ENCODE measurements around the gene CALML6. TPM values are rescaled to one million over a fixed set of nuclear protein-coding genes. Genes with fewer than 3 reads are reported as not detected.

The CALML6 gene
- total RNA-seq, 1 experiment from 2014 or later: 1.9 TPM

GRCh38 chr1:1955621-1956094 is 40.6 kb downstream of the CALML6 start:
- CTCF ChIA-PET: interaction anchor here (0.9 to 11.8 kb wide), 7 partner anchors 12 to 177 kb away, joined by 3 to 312 read pairs (median 3); partner anchors contain the start of gene PRKCZ
- peaks cover 10% of the 10 kb centered on the region for H3K4me1 Mint-ChIP-seq
- peaks cover 16% of the 10 kb centered on the region for H3K9me3 Mint-ChIP-seq
- ATAC-seq: no peak
- TF ChIP-seq TCF7 (CRISPR knock-in tag; IDR thresholded peaks at IDR 0.05; ENCODE audit: low read depth): no peak
- TF ChIP-seq ZNF281 (CRISPR knock-in tag; IDR thresholded peaks at IDR 0.05): no peak
- TF ChIP-seq, protein P1, sequence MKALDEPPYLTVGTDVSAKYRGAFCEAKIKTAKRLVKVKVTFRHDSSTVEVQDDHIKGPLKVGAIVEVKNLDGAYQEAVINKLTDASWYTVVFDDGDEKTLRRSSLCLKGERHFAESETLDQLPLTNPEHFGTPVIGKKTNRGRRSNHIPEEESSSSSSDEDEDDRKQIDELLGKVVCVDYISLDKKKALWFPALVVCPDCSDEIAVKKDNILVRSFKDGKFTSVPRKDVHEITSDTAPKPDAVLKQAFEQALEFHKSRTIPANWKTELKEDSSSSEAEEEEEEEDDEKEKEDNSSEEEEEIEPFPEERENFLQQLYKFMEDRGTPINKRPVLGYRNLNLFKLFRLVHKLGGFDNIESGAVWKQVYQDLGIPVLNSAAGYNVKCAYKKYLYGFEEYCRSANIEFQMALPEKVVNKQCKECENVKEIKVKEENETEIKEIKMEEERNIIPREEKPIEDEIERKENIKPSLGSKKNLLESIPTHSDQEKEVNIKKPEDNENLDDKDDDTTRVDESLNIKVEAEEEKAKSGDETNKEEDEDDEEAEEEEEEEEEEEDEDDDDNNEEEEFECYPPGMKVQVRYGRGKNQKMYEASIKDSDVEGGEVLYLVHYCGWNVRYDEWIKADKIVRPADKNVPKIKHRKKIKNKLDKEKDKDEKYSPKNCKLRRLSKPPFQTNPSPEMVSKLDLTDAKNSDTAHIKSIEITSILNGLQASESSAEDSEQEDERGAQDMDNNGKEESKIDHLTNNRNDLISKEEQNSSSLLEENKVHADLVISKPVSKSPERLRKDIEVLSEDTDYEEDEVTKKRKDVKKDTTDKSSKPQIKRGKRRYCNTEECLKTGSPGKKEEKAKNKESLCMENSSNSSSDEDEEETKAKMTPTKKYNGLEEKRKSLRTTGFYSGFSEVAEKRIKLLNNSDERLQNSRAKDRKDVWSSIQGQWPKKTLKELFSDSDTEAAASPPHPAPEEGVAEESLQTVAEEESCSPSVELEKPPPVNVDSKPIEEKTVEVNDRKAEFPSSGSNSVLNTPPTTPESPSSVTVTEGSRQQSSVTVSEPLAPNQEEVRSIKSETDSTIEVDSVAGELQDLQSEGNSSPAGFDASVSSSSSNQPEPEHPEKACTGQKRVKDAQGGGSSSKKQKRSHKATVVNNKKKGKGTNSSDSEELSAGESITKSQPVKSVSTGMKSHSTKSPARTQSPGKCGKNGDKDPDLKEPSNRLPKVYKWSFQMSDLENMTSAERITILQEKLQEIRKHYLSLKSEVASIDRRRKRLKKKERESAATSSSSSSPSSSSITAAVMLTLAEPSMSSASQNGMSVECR (CRISPR knock-in tag; IDR thresholded peaks at IDR 0.05; ENCODE audit: borderline replicate concordance): no peak
- no peak for TF ChIP-seq AR (CRISPR knock-in tag; IDR thresholded peaks at IDR 0.05)
- no peak for TF ChIP-seq CDX4 (CRISPR knock-in tag; IDR thresholded peaks at IDR 0.05; ENCODE audit: borderline replicate concordance)
- TF ChIP-seq, protein P2, sequence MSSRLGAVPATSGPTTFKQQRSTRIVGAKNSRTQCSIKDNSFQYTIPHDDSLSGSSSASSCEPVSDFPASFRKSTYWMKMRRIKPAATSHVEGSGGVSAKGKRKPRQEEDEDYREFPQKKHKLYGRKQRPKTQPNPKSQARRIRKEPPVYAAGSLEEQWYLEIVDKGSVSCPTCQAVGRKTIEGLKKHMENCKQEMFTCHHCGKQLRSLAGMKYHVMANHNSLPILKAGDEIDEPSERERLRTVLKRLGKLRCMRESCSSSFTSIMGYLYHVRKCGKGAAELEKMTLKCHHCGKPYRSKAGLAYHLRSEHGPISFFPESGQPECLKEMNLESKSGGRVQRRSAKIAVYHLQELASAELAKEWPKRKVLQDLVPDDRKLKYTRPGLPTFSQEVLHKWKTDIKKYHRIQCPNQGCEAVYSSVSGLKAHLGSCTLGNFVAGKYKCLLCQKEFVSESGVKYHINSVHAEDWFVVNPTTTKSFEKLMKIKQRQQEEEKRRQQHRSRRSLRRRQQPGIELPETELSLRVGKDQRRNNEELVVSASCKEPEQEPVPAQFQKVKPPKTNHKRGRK (CRISPR knock-in tag; IDR thresholded peaks at IDR 0.05; ENCODE audit: borderline replicate concordance): no peak
- no peak for TF ChIP-seq PRRX2 (CRISPR knock-in tag; IDR thresholded peaks at IDR 0.05)
- no peak for TF ChIP-seq ZNF138 (CRISPR knock-in tag; conservative IDR thresholded peaks at IDR 0.05)
- no peak for TF ChIP-seq ZNF219 (CRISPR knock-in tag; IDR thresholded peaks at IDR 0.05; ENCODE audit: borderline replicate concordance)
- no peak for TF ChIP-seq SMAD4 (CRISPR knock-in tag; IDR thresholded peaks at IDR 0.05)
- TF ChIP-seq IRF1 (CRISPR knock-in tag; IDR thresholded peaks at IDR 0.05): no peak
- TF ChIP-seq, protein P3, sequence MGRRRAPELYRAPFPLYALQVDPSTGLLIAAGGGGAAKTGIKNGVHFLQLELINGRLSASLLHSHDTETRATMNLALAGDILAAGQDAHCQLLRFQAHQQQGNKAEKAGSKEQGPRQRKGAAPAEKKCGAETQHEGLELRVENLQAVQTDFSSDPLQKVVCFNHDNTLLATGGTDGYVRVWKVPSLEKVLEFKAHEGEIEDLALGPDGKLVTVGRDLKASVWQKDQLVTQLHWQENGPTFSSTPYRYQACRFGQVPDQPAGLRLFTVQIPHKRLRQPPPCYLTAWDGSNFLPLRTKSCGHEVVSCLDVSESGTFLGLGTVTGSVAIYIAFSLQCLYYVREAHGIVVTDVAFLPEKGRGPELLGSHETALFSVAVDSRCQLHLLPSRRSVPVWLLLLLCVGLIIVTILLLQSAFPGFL (CRISPR knock-in tag; IDR thresholded peaks at IDR 0.05; ENCODE audit: borderline replicate concordance): no peak
- no peak for TF ChIP-seq CREB1 (CRISPR knock-in tag; IDR thresholded peaks at IDR 0.05)
- TF ChIP-seq ATF2 (CRISPR knock-in tag; IDR thresholded peaks at IDR 0.05; ENCODE audit: borderline replicate concordance, low read depth): no peak
- TF ChIP-seq FOXK1 (CRISPR knock-in tag; IDR thresholded peaks at IDR 0.05): no peak
- TF ChIP-seq, protein P4, sequence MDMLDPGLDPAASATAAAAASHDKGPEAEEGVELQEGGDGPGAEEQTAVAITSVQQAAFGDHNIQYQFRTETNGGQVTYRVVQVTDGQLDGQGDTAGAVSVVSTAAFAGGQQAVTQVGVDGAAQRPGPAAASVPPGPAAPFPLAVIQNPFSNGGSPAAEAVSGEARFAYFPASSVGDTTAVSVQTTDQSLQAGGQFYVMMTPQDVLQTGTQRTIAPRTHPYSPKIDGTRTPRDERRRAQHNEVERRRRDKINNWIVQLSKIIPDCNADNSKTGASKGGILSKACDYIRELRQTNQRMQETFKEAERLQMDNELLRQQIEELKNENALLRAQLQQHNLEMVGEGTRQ (CRISPR knock-in tag; IDR thresholded peaks at IDR 0.05): no peak
- TF ChIP-seq SOX15 (CRISPR knock-in tag; IDR thresholded peaks at IDR 0.05): no peak
- no peaks in the 10 kb centered on the region; the same call in 1 of the 2 replicates for H3K27me3 Mint-ChIP-seq (ENCODE audit: low read depth)
- POLR2A ChIA-PET: interaction anchor here (0.8 kb wide), 1 partner anchor 89 kb away, joined by 3 read pairs; no protein-coding TSS in a partner anchor
- no peak overlapping the region for H3K4me3 Mint-ChIP-seq
- no peak for DNase-seq (ENCODE audit: low spot score)
- H3K27ac Mint-ChIP-seq: no peak overlapping the region
- no peaks in the 10 kb centered on the region for H3K36me3 Mint-ChIP-seq
